ENCODE measurements around the gene PRPF18. TPM values are rescaled to one million over a fixed set of nuclear protein-coding genes. Genes with fewer than 3 reads are reported as not detected.
A peak's percentile ranks its signal among the peaks of the same experiment; 100 is the strongest.

PRPF18 gene
- total RNA-seq, 2 experiments from 2014 or later: 22.9 to 23.9 TPM

- H3K27ac Mint-ChIP-seq: peak overlapping the region; percentile 33
- H3K9me3 Mint-ChIP-seq (ENCODE audit: insufficient read depth): no peaks in the 10 kb centered on the region
- H3K27me3 Mint-ChIP-seq (ENCODE audit: low read depth): peaks cover under 1% of the 10 kb centered on the region
- DNase-seq: peak; percentile 26
- ChIA-PET CTCF (interaction anchor here (0.7 to 2.0 kb wide), 23 partner anchors 8 to 357 kb away, joined by 3 to 17 read pairs (median 3); no protein-coding TSS in a partner anchor), POLR2A (no interaction called here)
- ATAC-seq: no peak
- H3K4me1 Mint-ChIP-seq (ENCODE audit: low read depth): peaks cover 28% of the 10 kb centered on the region
- no peaks in the 10 kb centered on the region for H3K36me3 Mint-ChIP-seq (ENCODE audit: low read depth)
- peak overlapping the region; percentile 25 for H3K4me3 Mint-ChIP-seq
Measured at GRCh38 chr10:13658871-13659685, 72.3 kb downstream of the PRPF18 start.

GRCh38 chr10:13659887-13660550, 73.3 kb downstream of the PRPF18 start:
- ChIA-PET CTCF (interaction anchor here (0.7 to 2.0 kb wide), 23 partner anchors 8 to 358 kb away, joined by 3 to 17 read pairs (median 3); no protein-coding TSS in a partner anchor), POLR2A (interaction anchor here (1.1 kb wide), 1 partner anchor 525 kb away, joined by 3 read pairs; no protein-coding TSS in a partner anchor)
- Mint-ChIP-seq H3K4me1 (ENCODE audit: low read depth) (peaks cover 28% of the 10 kb centered on the region), H3K9me3 (ENCODE audit: insufficient read depth) (no peaks in the 10 kb centered on the region), H3K27me3 (ENCODE audit: low read depth) (peaks cover 2% of the 10 kb centered on the region), H3K36me3 (ENCODE audit: low read depth) (no peaks in the 10 kb centered on the region), H3K27ac (peak overlapping the region; percentile 22), H3K4me3 (peak overlapping the region; percentile 25)
- DNase-seq: peak; percentile 75
- ATAC-seq: peak; percentile 62

DNA sequence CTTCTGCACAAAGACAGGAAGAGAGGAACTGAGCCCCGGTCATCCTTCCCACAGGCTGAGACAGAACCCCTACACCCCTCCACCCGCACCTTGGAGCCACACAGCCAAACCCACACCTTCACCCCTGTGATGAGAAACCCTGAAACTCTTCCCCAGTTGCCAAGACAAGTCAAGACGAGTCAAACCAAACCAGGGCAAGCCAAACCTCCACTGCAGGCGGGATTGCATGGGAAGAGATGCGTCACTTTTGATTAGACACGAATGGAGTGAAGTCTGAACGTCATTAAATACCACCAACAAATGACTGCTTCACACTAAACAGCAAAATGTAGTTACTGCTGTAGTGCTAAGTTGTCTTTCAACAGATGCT, 73.8 kb downstream of the PRPF18 start:
- Mint-ChIP-seq H3K36me3 (ENCODE audit: low read depth) (no peaks in the 10 kb centered on the region), H3K9me3 (ENCODE audit: insufficient read depth) (no peaks in the 10 kb centered on the region), H3K27me3 (ENCODE audit: low read depth) (peaks cover 2% of the 10 kb centered on the region), H3K27ac (no peak overlapping the region), H3K4me3 (no peak overlapping the region), H3K4me1 (ENCODE audit: low read depth) (peaks cover 28% of the 10 kb centered on the region)
- ChIA-PET POLR2A (interaction anchor here (1.1 kb wide), 1 partner anchor 525 kb away, joined by 3 read pairs; no protein-coding TSS in a partner anchor), CTCF (interaction anchor here (1.3 to 2.0 kb wide), 3 partner anchors 15 to 116 kb away, joined by 4 to 6 read pairs (median 5); no protein-coding TSS in a partner anchor)
- DNase-seq (no peak), ATAC-seq (no peak)

DNA sequence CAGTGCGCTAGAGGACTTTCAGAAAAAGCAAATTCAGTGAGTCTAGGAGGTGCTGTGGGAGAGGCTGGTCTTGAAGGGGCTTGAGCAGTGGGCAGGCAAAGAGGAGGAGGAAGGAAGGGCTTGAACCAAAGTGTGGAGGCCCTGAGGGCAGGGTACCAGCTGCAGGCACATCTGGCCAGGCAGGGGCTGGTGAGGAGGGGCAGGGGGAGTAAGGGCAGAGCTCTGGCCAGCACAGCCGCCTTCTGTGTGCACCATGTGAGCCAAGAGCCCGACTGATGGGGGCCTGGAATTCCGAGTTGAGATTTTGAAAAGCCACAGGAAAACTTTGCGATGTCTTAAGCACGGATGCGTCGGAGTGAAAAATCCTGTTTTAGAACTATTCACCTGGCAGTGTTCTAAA, 74.5 kb downstream of the PRPF18 start:
- Mint-ChIP-seq H3K4me1 (ENCODE audit: low read depth) (peaks cover 28% of the 10 kb centered on the region), H3K36me3 (ENCODE audit: low read depth) (no peaks in the 10 kb centered on the region), H3K4me3 (no peak overlapping the region), H3K27ac (no peak overlapping the region), H3K9me3 (ENCODE audit: insufficient read depth) (no peaks in the 10 kb centered on the region), H3K27me3 (ENCODE audit: low read depth) (peaks cover 2% of the 10 kb centered on the region)
- ATAC-seq (no peak), DNase-seq (no peak)
- ChIA-PET CTCF (interaction anchor here (1.3 to 1.8 kb wide), 2 partner anchors 114 to 116 kb away, joined by 4 to 6 read pairs; no protein-coding TSS in a partner anchor), POLR2A (no interaction called here)

GRCh38 chr10:13665516-13666262, 78.9 kb downstream of the PRPF18 start:
- ATAC-seq: no peak
- no peak overlapping the region for H3K4me3 Mint-ChIP-seq
- DNase-seq: no peak
- H3K27me3 Mint-ChIP-seq (ENCODE audit: low read depth): peaks cover 2% of the 10 kb centered on the region
- no peaks in the 10 kb centered on the region for H3K36me3 Mint-ChIP-seq (ENCODE audit: low read depth)
- H3K4me1 Mint-ChIP-seq (ENCODE audit: low read depth): peaks cover 3% of the 10 kb centered on the region
- no peaks in the 10 kb centered on the region for H3K9me3 Mint-ChIP-seq (ENCODE audit: insufficient read depth)
- CTCF ChIA-PET: no interaction called here
- no peak overlapping the region for H3K27ac Mint-ChIP-seq
- POLR2A ChIA-PET: no interaction called here

DNA sequence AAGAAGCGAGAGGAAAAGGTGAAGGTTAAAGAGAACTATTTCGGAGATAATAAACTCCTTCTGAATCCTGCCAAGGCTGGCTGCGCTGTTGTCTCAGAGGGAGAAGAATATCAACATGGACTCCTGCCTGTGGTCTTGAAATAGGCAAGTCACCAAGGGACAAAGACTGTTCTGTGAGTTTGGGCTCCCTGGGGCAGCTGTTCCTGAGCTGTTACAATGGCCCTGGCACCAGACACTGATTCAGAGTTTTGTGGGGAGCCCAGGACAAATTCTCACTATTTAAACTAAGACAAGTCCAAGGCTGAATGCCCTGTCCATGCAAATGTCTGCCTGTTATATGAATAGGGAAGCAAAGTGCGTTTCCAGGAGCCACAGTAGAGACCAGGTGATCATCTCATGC, 81.4 kb downstream of the PRPF18 start:
- H3K27ac Mint-ChIP-seq: no peak overlapping the region
- CTCF ChIA-PET: interaction anchor here (1.1 kb wide), 1 partner anchor 9 kb away, joined by 3 read pairs; no protein-coding TSS in a partner anchor
- H3K36me3 Mint-ChIP-seq (ENCODE audit: low read depth): no peaks in the 10 kb centered on the region
- no peaks in the 10 kb centered on the region for H3K9me3 Mint-ChIP-seq (ENCODE audit: insufficient read depth)
- no peaks in the 10 kb centered on the region for H3K4me1 Mint-ChIP-seq (ENCODE audit: low read depth)
- DNase-seq (no peak), ATAC-seq (no peak)
- no peak overlapping the region for H3K4me3 Mint-ChIP-seq
- H3K27me3 Mint-ChIP-seq (ENCODE audit: low read depth): peaks cover 2% of the 10 kb centered on the region
- POLR2A ChIA-PET: no interaction called here

DNA sequence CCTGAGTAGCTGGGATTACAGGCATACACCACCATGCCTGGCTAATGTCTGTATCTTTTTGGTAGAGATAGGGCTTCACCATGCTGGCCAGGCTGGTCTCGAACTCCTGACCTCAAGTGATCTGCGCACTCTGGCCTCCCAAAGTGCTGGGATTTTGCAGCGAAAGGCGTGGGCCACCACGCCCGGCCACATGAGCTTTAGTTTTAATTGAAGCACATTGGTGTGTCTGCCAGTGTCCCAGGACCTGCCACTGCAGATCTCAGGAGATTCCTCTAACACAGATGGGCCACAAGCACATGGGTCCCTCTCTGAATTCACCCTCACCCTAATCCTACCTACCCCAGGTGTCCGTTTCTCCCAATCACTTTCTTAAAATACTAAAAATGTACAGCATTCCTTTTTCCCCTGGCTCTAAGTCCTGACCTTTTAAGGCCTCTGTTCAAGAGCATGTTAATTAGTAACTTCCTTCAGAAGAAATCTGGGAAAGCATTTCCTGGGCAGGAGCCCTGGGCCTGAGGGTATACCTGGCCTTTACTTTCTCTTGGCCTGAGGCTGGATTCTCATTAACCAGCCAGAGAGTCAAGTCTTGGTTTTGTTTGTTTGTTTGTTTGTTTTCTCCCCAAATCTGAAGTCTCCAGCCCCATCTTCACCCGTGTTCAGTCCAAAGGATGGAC, 82.6 kb downstream of the PRPF18 start:
- no peaks in the 10 kb centered on the region for H3K9me3 Mint-ChIP-seq (ENCODE audit: insufficient read depth)
- CTCF ChIA-PET: no interaction called here
- H3K36me3 Mint-ChIP-seq (ENCODE audit: low read depth): no peaks in the 10 kb centered on the region
- DNase-seq (no peak), ATAC-seq (no peak)
- no peaks in the 10 kb centered on the region for H3K4me1 Mint-ChIP-seq (ENCODE audit: low read depth)
- no peak overlapping the region for H3K4me3 Mint-ChIP-seq
- POLR2A ChIA-PET: no interaction called here
- H3K27me3 Mint-ChIP-seq (ENCODE audit: low read depth): no peaks in the 10 kb centered on the region
- no peak overlapping the region for H3K27ac Mint-ChIP-seq

DNA sequence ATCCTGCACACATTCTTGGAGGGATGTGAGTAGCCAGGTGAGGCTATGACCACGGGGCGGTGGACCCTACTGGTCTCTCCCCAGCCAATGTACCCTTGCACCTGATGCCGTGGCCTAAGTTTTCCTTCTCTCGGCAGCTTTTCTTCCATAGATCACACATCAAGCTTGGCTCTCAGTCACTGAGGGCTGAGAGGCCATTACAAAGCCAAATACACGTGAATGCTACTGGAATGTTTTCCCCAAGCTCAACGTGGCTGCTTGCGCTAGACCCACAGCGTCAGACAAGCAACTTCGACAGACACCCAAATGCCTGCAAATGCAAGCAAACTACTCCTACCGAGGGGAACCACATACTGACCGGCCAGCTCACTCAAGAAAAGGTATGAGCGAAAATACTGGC, 83.1 kb downstream of the PRPF18 start:
- Mint-ChIP-seq H3K27me3 (ENCODE audit: low read depth) (no peaks in the 10 kb centered on the region), H3K4me1 (ENCODE audit: low read depth) (no peaks in the 10 kb centered on the region), H3K27ac (no peak overlapping the region), H3K36me3 (ENCODE audit: low read depth) (no peaks in the 10 kb centered on the region), H3K9me3 (ENCODE audit: insufficient read depth) (no peaks in the 10 kb centered on the region), H3K4me3 (no peak overlapping the region)
- DNase-seq (no peak), ATAC-seq (no peak)
- ChIA-PET CTCF (no interaction called here), POLR2A (no interaction called here)

- Mint-ChIP-seq H3K36me3 (ENCODE audit: low read depth) (no peaks in the 10 kb centered on the region), H3K4me1 (ENCODE audit: low read depth) (no peaks in the 10 kb centered on the region), H3K27ac (no peak overlapping the region), H3K4me3 (no peak overlapping the region), H3K9me3 (ENCODE audit: insufficient read depth) (no peaks in the 10 kb centered on the region), H3K27me3 (ENCODE audit: low read depth) (no peaks in the 10 kb centered on the region)
- CTCF ChIA-PET: no interaction called here
- ATAC-seq (no peak), DNase-seq (no peak)
- POLR2A ChIA-PET: no interaction called here
Measured at GRCh38 chr10:13670311-13670710, 83.5 kb downstream of the PRPF18 start.

DNA sequence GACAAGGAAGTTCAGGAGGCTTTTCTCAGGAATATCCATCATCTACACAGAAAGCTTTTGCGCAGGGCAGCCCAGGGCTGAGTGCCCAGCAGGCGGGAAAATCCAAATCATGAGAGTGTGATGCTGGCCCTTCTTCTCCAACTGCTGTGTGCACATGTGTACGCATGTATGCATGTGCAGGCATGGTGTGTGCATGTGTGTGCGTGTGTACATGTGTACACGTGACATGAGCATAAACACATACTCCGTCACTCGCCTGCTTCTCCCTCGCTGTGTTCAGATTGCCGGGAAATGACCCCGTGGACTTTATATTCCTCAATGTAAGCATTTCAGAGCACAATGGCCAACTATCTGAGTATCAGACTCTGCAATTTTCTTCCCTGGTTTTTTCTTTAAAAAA, 85.1 kb downstream of the PRPF18 start:
- POLR2A ChIA-PET: no interaction called here
- H3K4me1 Mint-ChIP-seq (ENCODE audit: low read depth): no peaks in the 10 kb centered on the region
- no peak for ATAC-seq
- H3K4me3 Mint-ChIP-seq: no peak overlapping the region
- no peak for DNase-seq
- no peaks in the 10 kb centered on the region for H3K9me3 Mint-ChIP-seq (ENCODE audit: insufficient read depth)
- no peaks in the 10 kb centered on the region for H3K36me3 Mint-ChIP-seq (ENCODE audit: low read depth)
- H3K27ac Mint-ChIP-seq: no peak overlapping the region
- CTCF ChIA-PET: no interaction called here
- H3K27me3 Mint-ChIP-seq (ENCODE audit: low read depth): no peaks in the 10 kb centered on the region

- no peak for DNase-seq
- ATAC-seq: no peak
- no peaks in the 10 kb centered on the region for H3K9me3 Mint-ChIP-seq (ENCODE audit: insufficient read depth)
- ChIA-PET CTCF (no interaction called here), POLR2A (no interaction called here)
- no peaks in the 10 kb centered on the region for H3K4me1 Mint-ChIP-seq (ENCODE audit: low read depth)
- H3K27ac Mint-ChIP-seq: no peak overlapping the region
- peaks cover 6% of the 10 kb centered on the region for H3K27me3 Mint-ChIP-seq (ENCODE audit: low read depth)
- no peaks in the 10 kb centered on the region for H3K36me3 Mint-ChIP-seq (ENCODE audit: low read depth)
- no peak overlapping the region for H3K4me3 Mint-ChIP-seq
Measured at GRCh38 chr10:13672548-13672947, 85.8 kb downstream of the PRPF18 start.
